GM12891 (cell line): ENCODE measurements around the gene GP1BA.

ENCODE experiments used
- SPI1 ChIP-seq: IDR thresholded peaks from 2 replicates; pipeline ENCODE4 v1.6.1; 2011; ENCODE audit warnings: low read depth, low read length, control low read depth
- TAF1 ChIP-seq: IDR thresholded peaks from 2 replicates; pipeline ENCODE4 v1.6.1; 2011; ENCODE audit warnings: low read depth, low read length, control low read depth

GRCh38 chr17:4892499-4893221 is 39.4 kb upstream of the GP1BA start:
- no peak for TF ChIP-seq TAF1
- TF ChIP-seq SPI1, result no peak
